ENCODE measurements around the gene UFD1. TPM values are rescaled to one million over a fixed set of nuclear protein-coding genes. Genes with fewer than 3 reads are reported as not detected.

Gene UFD1
- total and polyA plus RNA-seq, 2 experiments from 2014 or later, result 51.5 to 79.1 TPM

- Histone ChIP-seq H2AFZ (peak within 1 kb of the TSS; percentile 15), H3K4me3 (peak within 1 kb of the TSS; percentile 20), H3K4me1 (ENCODE audit: insufficient read depth) (peaks cover 13% of the 10 kb centered on the region), H3K9me3 (ENCODE audit: low read depth) (no peaks in the 10 kb centered on the region), H3K9me2 (replicated peaks; ENCODE audit: insufficient read depth) (no peaks in the 10 kb centered on the region), H3K27me3 (peaks cover 55% of the 10 kb centered on the region), H4K20me1 (ENCODE audit: insufficient read depth, poor library complexity, severe bottlenecking) (no peaks in the 10 kb centered on the region), H3K27ac (no peak within 1 kb of the TSS), H3K79me2 (no peaks in the 10 kb centered on the region), H3K4me2 (peak within 1 kb of the TSS; percentile 88), H3K36me3 (replicated peaks; ENCODE audit: insufficient read depth, low read depth) (no peaks in the 10 kb centered on the region)
- no peak for DNase-seq (ENCODE audit: low spot score)
- 8% methylated on average over 40 of the region's 69 CpGs for WGBS (ENCODE audit: low lambda C conversion rate, missing lambda C conversion rate)
- TF ChIP-seq CTCF (IDR thresholded peaks at IDR 0.05; ENCODE audit: poor library complexity), result no peak
- TF ChIP-seq EZH2 (IDR thresholded peaks at IDR 0.05; ENCODE audit: borderline replicate concordance), result no peak
- TF ChIP-seq EZH2phosphoT487 (IDR thresholded peaks at IDR 0.05; ENCODE audit: low read depth, severe bottlenecking, unreplicated experiment), result peak; percentile 46
These were observed 45.5 kb upstream of the UFD1 start, which contains the start of gene CLDN5 for GRCh38 chr22:19524170-19525115. Gene CLDN5 (minus strand): TSS chr22:19524410. CDS start chr22:19524255, 155 bp downstream.

GRCh38 chr22:19523240-19524169, 44.5 kb upstream of the UFD1 start:
- Histone ChIP-seq H3K9me2 (replicated peaks; ENCODE audit: insufficient read depth) (no peaks in the 10 kb centered on the region), H2AFZ (peak overlapping the region; percentile 15), H3K9me3 (ENCODE audit: low read depth) (no peaks in the 10 kb centered on the region), H3K4me2 (peak overlapping the region; percentile 88), H3K4me3 (peak overlapping the region; percentile 20), H4K20me1 (ENCODE audit: insufficient read depth, poor library complexity, severe bottlenecking) (no peaks in the 10 kb centered on the region), H3K79me2 (no peaks in the 10 kb centered on the region), H3K36me3 (replicated peaks; ENCODE audit: insufficient read depth, low read depth) (no peaks in the 10 kb centered on the region), H3K4me1 (ENCODE audit: insufficient read depth) (peaks cover 13% of the 10 kb centered on the region), H3K27ac (no peak overlapping the region), H3K27me3 (peaks cover 55% of the 10 kb centered on the region)
- WGBS (ENCODE audit: low lambda C conversion rate, missing lambda C conversion rate), result 4% methylated on average over 90 of the region's 99 CpGs
- TF ChIP-seq EZH2 (IDR thresholded peaks at IDR 0.05; ENCODE audit: borderline replicate concordance) (no peak), EZH2phosphoT487 (IDR thresholded peaks at IDR 0.05; ENCODE audit: low read depth, severe bottlenecking, unreplicated experiment) (no peak), CTCF (IDR thresholded peaks at IDR 0.05; ENCODE audit: poor library complexity) (no peak)
- DNase-seq (ENCODE audit: low spot score), result no peak

GRCh38 chr22:19522881-19523239, 43.9 kb upstream of the UFD1 start:
- Histone ChIP-seq H3K27me3 (peaks cover 55% of the 10 kb centered on the region), H2AFZ (no peak overlapping the region), H3K79me2 (no peaks in the 10 kb centered on the region), H3K4me2 (peak overlapping the region; percentile 88), H3K9me2 (replicated peaks; ENCODE audit: insufficient read depth) (no peaks in the 10 kb centered on the region), H3K27ac (no peak overlapping the region), H3K4me1 (ENCODE audit: insufficient read depth) (peaks cover 13% of the 10 kb centered on the region), H3K36me3 (replicated peaks; ENCODE audit: insufficient read depth, low read depth) (no peaks in the 10 kb centered on the region), H3K4me3 (no peak overlapping the region), H3K9me3 (ENCODE audit: low read depth) (no peaks in the 10 kb centered on the region), H4K20me1 (ENCODE audit: insufficient read depth, poor library complexity, severe bottlenecking) (no peaks in the 10 kb centered on the region)
- 38% methylated on average over 9 of the region's 9 CpGs for WGBS (ENCODE audit: low lambda C conversion rate, missing lambda C conversion rate)
- TF ChIP-seq EZH2phosphoT487 (IDR thresholded peaks at IDR 0.05; ENCODE audit: low read depth, severe bottlenecking, unreplicated experiment), result no peak
- no peak for TF ChIP-seq EZH2 (IDR thresholded peaks at IDR 0.05; ENCODE audit: borderline replicate concordance)
- no peak for TF ChIP-seq CTCF (IDR thresholded peaks at IDR 0.05; ENCODE audit: poor library complexity)
- no peak for DNase-seq (ENCODE audit: low spot score)
